GM18520 (cell line): ENCODE measurements around the gene ITPR1.
"Not testable (repeated sequence)": the region's sequence is repeated elsewhere in the genome, so short reads cannot be mapped to it uniquely, and the experiment has no call there.

Experiments
- ATAC-seq: cut with Tn5 transposase; IDR thresholded peaks from one replicate; pipeline ENCODE4 v1.9.1; 2021; ENCODE audit not compliant: unreplicated experiment

Gene ITPR1

DNA sequence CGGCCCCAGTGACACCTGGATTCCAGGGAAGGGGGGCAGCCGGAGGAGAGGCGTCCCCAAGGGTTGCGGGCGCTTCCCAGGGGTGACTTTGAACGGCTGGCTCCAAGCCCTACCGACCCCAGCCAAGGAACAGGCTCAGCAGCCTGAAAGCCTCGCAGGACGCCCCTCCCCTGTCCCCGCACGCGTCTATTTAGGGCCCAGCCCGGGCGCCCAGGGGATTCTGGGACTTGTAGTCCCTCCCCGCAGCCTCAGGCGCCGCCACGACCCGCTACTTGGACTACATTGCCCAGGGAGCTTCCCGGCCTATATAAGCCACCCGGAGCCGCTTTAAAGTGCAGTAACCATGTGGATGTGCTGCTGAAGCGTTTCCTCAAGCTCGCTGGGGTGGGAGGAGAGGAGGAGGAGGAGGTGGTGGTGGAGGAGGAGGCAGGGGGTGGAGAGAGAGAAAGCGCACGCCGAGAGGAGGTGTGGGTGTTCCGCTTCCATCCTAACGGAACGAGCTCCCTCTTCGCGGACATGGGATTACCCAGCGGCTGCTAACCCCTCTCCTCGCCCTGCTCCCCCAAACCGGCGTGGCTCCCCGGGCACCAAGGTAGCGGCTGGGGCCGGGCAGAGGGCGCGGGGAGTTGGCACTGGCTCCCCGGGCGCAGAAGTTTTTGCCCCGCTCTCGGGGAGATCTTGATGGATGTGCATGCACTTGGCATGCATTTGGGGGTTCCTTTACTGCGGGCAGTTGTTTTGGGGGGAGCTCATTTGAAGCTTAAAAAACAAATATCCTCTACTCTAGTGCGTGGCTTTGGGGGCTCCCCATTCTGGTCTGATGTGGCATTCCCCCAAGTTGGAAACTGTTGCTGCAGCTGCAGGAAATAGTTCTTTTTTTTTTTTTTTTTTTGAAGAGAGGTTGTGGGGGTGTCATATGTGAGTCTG, at the start of gene ITPR1:
TSS of gene ITPR1 (plus strand) at position 335 of the 927 bp plus-strand sequence. CDS start 23,144 bp downstream, outside the sequence.
- peak; percentile 90 for ATAC-seq

DNA sequence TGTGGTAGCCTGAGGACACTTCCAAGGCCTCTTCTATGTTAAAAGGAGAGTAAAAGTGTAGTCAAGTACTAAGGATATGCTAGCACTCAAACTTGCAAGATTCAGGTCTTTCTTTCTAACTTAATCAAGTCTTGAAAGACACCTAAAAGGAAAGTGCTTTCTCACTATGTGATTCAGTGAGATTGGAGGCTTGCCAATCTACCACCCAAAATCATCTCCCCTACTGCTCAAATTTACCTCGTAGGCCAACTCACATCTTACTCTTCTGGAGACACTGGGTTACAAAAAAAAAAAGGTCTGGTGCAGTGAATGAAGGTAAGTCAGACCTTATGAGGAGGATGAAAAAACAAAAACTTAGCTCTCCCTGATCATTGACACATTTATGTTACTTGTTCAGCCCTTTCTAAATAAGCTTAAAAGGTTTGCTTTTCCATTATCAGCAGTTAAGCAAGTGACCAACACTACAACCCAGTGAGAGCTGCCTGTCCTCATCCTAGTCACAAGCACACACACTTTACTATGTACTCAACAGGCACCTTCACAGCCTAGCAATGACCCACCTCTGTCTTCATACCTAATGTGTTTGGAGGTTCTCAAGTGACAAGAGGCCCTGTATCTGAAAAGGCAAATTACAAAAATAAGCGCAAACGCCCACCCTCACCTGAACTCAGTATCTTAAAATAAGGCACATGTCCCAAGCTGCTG, 45.7 kb upstream of the ITPR1 start:
- no peak for ATAC-seq

DNA sequence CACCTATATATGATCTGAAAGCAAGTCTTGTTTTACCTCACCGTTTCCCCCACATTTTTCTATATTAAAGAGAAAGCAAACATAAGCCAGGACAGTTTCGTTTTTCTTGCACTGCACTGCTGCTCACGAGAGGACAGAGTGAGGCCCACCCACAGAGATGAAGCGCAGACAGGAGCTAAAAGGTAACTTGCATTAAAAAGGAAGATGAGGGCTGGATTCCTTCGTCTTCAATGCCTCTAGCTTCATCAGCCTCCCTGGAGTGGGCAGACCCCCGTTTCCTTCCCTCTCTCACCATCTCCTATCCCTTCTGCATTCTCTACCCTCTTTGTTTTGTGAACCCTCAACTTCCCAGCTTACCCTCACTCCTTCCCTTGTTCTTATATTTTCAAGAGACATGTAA, 45.0 kb upstream of the ITPR1 start:
- no peak for ATAC-seq

DNA sequence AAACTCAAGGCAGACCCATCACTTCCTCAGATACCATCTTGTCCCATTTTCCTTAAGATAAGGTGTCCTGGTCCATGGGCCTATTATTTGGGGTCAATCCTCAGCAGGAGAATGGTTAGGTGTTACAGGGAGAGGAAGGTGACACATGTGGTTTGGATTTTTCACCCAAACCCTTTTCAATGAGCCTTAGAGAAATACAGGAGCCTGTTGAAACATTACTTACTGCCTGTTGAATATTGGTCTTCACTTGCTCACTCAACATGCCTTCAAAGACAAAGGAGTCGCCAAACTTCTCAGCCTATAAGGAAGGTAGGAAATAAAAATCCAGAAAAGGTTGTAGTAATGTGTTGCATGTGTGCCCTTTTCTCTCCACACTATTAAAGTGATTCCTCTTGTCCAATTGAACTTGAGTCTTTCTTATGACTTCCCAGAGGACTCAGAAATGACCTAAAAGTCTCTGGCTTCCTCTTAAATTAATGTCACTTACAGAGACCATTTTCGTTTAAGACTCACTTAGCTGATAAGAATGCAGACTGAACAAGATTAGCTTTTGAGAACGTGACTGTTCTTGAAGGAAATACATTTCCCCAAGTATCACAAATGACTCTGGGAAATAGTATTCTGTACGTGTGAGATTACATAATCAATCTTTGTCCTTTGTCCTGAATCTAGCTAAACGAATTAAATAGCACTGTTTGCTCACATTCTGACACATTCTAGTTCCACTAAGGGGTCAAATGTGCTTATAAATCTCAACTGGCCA, 43.9 kb upstream of the ITPR1 start:
- ATAC-seq: no peak

DNA sequence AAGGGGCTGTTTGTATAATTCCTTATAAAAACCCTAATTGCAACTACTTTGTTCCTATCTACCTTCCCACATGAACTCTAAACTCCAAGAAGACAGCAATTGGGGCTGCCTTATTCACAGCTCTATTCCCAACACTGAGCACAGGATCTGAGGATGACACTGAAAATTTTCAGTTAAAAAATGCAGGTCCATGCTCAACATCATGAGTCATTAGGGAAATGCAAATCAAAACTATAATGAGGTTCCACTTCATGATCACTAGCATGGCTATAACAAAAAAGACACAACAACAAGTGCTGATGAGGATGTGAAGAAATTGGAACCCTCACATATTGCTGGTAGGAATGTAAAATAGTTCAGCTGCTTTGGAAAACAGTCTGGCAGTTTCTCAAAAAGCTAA, 39.0 kb upstream of the ITPR1 start:
- ATAC-seq: no peak

DNA sequence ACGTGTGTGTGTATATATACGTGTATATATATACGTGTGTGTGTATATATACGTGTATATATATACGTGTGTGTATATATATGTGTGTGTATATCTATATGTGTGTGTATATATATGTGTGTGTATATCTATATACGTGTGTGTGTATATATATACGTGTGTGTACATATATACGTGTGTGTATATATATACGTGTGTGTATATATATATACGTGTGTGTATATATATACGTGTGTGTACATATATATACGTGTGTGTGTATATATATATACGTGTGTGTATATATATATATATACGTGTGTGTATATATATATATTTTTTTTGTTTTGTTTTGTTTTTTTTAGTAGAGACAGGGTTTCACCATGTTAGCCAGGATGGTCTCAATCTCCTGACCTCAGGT, 36.4 kb upstream of the ITPR1 start:
- ATAC-seq: not testable (repeated sequence)

DNA sequence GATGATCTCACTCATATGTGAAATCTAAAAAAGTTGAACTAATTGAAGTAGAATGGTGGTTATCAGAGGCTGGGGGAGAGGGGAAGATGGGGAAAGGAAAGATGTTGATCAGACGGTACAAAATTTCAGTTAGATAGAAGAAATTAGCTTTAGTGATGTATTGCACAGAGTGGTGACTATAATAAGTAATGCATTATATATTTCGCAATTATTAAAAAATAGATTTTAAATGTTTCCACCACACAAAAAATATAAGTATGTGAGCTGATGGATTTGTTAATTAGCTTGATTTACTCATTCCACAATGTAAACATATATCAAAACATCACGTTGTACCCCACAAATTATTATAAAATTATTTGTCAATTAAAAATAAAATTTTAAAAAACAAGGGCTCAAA, 34.2 kb upstream of the ITPR1 start:
- no peak for ATAC-seq

DNA sequence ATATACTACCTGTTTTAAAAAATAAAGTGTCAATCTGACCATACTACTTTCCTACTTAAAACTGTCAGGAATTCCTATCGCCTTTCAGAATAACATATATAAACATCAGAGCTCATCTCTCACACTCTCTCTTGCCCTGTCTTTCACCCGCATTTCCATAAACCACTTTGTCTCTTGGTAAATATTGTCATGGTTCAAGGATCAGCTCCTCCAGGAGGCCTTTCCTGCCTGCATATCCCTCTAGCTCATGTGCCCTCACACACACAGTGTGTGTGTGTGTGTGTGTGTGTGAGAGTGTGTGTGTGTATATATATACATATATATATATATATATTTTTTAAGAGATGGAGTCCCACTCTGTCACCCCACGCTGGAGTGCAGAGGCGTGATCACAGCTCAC, 32.8 kb upstream of the ITPR1 start:
- ATAC-seq: no peak

DNA sequence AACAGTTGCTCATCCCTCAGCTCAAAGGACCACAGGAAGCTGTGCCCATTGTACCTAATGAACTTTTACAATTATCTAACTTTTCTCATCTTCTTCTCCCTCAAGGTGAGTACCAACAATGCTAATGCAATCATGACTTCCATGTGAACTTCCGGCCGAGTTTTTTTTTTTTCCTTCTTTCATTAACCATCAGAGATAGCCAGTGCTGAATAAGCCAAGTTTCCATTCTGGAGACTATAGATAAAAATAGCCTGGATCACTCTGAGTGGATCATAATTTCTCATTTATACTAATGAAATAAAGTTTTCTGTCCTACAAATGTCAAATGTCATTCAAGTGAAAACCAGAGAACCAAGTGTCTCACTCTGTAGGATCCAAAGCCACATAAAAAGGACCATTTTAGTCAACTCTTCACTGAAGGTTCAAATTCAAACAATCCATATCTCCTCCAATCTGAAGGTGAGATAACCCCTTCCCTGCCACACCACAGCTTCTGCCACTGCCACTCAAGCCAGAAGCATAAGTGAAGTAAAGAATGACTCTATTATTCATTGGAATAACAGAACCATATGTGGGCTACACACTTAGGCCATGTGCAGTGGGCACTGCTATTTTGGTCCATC, 31.6 kb upstream of the ITPR1 start:
- no peak for ATAC-seq

DNA sequence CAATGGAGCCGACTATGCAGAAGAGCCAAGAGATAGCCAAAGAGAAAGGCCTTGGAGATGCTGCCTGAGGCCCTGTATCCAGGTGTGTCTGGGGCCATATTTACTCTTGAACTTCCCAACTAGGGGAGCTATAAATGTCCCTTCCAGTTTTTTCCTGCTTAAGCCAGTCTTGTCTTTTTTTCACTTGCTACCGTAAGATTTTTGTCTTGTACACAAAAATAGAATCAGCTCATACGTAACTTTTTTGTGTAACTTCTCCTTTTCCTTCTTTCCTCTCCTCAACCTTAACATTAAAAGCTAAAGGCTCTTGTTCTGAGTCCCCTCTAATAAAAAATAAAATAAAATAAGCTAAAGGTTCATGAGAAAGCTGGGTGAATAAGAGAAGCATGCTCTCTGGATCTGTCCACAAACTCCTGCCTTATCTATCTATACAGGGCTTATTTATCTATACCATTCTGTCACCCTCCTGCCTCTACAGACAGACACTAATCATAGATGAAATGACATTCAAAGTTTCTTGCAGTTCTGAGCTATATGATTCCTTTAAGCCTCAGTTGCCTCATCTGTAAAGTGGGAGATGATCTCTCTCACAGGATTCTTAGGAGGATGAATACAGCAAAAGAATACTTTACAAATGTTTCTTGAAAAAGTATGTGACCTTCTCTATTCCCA, 30.6 kb upstream of the ITPR1 start:
- ATAC-seq: no peak

DNA sequence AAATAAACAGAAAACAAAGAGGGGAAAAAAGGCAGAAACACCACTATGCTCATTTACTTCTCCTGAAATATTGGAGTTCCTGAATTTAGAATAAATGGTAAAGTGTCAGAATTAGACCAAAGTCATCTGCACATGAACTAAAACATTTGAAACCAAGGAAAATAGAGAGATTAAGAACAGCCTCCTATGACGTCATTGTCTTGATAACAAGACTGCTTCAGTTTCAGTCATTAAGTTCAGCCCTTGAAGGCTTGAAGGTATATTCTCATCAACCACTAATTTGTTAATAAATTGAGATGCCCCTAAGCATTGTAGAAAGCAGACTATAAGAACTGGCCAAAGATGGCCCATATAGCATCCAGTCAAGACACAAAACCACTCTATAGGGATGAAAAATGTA, 28.6 kb upstream of the ITPR1 start:
- no peak for ATAC-seq

DNA sequence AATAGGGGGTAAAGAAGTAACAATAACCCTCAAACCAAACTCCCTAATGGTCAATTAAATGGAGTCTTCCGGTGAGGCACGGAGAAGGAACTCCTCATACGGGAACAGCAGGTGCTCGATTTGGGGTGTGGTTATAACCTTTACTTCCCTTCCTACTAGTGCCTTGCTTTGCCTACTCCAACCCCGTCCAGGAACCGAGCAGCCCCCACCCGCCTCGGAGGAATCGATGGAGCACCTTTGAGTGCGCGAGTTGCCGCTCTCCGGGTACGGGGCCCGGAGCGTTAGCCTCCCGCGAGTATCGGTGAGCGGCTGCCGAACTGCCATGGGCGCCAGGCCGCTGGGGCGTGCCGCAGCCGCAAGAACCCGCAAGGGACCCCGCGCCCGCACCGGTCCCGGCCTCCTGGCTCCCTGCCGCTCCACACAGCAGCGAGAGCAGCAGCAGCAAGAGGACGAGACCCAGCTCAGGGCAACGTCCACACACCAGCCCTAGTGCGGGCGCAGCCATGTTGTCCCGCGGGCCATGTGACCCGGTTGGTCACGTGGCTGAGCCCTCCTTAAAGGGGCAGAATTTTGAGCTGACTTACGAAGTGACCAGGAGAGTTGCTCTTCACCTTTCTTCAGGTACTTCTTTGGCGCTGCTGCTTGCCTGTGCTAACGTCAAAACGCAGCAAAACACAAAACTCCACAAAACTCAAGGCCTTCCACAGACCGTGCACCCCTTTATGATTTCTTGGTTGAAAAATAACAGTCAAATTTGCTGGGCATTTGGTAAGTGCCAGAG, 26.2 kb upstream of the ITPR1 start, which contains the start of gene SUMF1:
TSS of gene SUMF1 (minus strand) at position 529 of the 781 bp plus-strand sequence. CDS start at position 505, 24 bp downstream.
- peak; percentile 100 for ATAC-seq

DNA sequence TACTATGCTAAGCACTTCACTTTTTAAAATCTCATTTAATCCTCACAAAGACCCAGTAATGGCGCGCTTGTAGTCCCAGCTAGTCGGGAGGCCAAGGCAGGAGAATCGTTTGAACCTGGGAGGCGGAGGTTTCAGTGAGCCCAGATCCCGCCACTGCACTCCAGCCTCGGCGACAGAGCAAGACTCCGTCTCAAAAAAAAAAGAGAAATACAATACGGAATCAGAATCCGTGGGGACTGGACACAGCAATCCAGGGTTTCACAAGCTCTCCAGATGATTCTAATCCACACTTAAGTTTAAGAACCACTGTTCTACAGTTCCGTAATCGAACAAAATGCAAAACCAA, 25.7 kb upstream of the ITPR1 start:
- no peak for ATAC-seq

DNA sequence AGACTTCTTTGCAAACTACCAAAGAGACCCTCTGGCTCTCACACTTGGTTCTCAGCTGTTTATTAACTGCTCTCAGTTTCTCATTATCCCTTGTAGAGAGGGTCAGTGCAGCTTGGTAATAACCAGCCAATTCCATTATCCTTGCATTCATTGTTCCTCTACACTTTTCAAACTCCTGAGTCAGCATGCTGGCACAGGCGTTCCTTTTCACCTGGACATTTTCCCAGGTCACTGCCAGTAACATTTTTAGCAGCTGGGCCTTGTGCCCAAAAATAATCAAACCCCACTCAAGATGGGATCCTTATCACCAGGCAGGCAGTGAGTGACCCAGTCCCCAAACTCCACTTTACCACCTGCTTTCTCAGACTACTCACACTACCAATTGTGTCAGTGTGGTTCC, 21.2 kb upstream of the ITPR1 start:
- no peak for ATAC-seq

DNA sequence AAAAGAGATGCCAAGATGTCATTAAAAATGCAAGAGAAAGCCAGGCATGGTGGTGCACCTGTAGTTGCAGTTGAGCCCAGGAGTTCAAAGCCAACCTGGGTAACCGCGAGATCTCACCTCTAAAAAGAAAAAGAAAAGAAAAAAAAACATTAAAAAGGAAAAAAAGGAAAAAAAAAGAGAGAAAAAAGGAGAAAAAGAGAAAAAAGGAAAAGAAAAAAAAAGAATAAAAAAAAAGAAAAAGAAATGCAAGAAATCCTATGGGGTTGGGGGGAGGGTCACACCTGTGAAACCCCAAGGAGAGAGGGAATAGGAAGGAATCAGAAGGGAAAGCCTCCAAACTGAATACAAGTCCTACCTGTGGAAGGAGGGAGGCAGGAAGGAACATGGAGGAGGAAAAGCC, 20.8 kb upstream of the ITPR1 start:
- no peak for ATAC-seq

DNA sequence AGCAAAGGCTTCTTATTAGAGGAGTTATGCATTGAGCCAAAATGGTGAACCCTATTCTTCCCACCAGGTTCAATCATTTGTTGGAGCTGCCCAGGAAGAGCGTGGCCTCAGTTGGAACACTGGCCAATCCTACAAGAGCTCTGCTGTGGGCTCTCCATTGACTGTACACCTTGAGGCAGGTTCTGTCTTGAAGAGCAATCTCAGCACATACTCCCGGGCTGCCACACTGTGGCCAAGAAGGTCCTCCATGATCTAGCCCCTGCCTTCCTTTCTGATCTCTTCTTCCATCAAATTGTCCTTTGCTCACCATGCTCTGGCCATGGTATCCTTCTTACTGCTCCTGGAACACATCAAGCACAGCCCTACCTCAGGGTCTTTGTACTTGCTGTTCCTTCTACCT, 20.4 kb upstream of the ITPR1 start:
- no peak for ATAC-seq

DNA sequence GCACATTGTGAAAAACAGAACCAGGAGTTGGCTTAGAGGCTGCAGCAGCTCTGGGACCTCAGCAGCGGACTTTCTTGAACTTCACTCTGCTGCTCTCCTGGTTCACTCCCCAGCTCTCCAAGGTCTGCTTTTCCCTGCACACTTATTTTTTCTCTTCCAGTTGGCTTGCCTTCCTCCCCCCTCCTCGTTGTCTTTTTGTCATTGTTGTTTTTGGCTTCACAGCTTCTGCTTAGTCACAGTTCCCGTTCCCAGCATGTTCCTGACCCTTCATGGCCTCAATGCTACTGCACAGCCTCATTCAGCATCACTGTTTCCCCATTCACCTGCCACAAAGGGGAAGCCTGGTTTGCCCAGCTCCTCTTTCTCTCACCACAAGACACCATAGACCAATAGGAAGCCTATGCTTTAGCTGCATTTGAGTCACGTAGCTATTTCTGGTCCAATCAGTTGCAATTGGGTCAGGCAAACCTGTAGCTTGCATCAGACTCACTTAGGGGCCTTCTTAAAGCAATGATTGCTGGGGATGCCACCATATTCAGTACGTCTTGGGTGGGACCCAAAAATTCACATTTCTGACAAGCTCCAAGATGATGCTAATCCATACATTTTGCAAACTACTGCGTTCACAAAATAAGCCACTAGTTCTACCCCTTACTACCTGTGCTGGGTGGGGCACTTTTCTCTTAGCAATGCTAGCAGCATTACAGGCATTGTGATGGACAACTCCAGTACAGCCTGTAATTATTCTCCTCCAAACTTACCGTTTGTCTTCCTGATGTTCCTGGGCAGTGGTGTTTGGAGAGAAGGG, 18.3 kb upstream of the ITPR1 start:
- ATAC-seq: peak; percentile 57

DNA sequence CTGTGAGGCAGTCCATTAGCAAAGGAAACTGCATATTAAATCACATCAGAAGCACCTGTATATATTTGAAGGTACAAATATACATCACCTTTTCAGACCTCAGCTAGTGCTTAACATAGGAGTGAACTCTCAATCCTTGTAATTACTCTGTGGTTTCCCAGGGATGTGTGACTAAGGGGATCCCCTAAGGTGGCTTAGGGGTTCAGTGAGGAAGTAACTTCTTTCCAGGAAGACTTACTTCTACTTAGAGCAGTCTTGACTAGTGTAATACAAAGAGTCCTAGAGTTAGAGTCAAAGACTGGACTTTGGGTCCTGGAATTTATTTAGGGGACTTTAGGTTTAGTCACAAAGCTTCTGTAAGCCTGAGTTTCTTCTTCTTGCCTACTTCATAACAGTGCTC, 17.3 kb upstream of the ITPR1 start:
- no peak for ATAC-seq

DNA sequence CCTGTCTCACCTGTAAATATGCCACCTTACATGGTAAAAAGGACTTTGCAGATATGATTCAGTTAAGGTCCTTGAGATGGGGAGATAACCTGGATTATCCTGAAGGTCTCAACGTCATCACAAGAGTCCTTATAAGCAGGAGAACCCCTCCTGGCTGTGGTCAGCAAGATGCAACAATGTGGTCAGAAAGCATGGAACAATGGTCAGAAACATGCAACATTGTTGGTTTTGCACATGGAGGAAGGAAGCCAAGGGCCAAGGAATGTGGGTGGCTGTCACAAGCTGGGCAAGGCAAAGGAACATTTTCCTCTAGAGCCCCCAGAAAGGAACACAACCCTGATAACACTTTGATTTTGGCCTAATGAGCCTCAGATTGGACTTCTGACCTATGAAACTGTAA, 16.7 kb upstream of the ITPR1 start:
- ATAC-seq: no peak
